GM19438 (cell line): ENCODE measurements around the gene RIMBP2.

Experiments
- ATAC-seq: cut with Tn5 transposase; IDR thresholded peaks from one replicate; pipeline ENCODE4 v1.9.1; 2021; ENCODE audit warnings: low read depth; ENCODE audit not compliant: unreplicated experiment

Gene RIMBP2

DNA sequence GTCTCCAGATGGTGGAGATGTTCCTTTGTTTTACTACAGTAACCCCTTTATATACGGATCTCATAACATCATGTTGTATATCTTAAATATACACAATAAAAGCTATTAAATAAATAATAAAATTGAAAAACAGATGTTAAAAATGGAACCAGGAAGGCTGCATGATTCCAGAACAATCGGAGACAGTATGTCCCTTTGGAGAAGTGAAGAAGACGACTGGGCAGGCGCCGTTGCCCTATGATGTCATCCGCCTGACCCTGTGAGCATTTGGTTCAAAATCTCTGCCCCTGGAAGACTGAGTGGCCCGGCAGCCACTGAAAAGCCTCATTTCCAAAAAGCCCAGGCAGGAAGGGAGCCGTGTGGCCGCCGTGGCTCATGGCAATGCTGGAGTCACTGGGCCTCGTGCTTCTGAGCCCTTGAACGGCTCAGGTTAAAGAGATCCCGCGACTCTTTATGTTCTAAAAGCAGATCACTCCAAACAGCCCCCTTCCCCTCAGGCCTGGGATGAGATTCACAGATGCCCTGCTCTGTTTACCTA lies 30.8 kb downstream of the RIMBP2 start:
- ATAC-seq, result no peak

DNA sequence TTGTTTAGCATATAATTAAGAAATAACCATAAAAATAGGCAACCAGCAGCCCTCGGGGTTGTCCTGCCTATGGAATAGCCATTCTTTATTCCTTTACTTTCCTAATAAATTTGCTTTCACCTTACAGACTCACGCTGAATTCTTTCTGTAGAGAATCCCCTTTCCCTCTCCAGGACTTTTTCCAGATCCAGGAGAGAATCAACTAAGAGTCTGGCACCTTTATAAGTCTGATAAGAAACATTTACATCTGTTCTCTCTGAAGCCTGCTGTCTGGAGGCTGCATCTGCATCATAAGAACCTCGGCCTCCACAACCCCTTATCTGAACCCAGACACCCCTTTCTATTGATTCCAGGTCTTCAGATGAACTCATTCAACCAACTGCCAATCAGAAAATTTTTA lies 32.3 kb downstream of the RIMBP2 start:
- ATAC-seq, result no peak

DNA sequence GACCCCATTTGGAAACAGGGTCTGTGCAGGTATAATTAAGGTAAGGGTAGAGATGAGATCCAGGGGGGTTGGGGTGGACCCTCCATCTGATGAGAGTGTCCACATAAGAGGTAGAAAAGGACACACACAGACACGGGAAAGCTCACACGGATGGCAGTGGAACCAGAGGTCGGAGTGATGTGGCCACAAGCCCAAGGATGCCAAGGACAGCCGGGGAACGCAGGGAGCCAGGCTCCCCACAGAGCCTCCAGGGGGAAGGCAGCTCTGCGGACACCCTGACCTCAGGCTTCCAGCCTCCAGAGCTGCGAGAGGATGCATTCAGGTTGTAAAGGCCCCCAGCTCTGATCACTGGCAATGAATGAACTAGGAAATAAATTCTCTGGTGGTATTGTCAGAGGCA lies 33.0 kb downstream of the RIMBP2 start:
- ATAC-seq, result no peak

DNA sequence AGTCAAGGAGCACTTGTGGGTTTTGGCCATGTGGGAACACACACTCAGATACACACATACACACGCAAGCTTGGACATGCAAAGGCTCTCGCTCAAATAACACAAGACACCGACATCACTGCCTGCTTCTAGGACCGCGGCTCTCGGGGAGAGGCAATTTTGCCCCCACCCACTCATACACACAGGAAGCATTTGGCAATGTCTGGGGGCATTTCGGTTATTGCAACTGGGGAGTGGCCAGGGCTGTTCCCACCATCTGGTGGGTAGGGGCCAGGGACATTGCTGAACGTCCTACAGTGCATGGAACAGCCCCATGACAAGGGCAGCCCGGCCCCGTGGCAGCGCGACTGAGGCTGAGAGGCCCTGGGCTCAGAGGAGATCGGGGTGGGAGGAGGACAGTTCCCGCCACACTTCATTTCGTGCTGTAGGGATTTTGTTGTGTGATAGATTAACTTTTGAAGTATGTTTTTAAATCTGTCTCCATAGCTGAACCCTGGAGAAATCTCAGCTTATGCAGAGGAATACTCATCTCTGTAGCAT lies 35.6 kb downstream of the RIMBP2 start:
- no peak for ATAC-seq

DNA sequence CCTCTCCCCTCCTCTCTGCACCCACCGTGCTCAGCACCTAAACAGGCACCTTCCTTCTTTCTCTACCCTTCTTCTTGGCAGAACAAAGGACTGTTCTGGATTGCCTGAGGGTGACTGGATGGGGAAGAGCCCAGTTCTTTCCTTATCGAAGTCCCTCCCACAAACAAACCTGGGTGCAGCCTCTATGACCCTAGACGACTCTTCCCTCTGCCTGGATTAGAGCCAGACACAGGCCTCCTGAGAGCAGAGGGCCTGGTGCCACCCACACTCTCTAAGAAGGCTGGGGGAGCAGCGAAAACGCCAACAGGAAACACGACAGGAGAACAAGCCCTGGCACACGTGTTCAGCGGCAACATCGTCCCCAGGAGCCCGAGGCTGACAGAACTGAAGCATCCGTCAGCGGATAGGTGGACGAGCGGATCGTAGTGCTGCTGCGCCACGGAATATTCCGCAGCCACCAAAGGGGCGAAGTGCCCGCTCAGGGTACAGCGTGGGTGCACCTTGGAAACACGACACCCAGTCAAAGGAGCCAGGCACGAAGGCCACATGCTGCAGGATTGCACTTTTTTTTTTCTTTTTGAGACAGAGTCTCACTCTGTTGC lies 38.0 kb downstream of the RIMBP2 start:
- ATAC-seq, result no peak

DNA sequence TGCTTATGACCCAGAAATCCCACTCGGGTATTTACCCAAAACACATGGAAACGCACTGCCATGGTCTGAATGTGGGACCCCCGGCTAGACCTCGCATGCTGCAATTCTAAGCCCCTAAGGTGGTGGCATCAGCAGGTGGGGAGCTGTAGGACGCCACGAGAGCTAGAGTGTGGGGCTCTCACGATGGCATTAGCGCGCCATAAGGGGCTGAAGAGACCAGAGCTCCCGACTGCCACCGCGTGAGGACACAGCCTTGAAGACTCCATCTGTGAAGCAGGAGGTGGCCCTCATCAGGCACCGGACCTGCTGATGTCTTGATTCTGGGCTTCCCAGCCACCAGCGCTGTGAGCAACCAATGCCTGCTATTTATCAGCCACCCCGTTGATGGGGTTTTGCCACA lies 40.3 kb downstream of the RIMBP2 start:
- ATAC-seq, result no peak

DNA sequence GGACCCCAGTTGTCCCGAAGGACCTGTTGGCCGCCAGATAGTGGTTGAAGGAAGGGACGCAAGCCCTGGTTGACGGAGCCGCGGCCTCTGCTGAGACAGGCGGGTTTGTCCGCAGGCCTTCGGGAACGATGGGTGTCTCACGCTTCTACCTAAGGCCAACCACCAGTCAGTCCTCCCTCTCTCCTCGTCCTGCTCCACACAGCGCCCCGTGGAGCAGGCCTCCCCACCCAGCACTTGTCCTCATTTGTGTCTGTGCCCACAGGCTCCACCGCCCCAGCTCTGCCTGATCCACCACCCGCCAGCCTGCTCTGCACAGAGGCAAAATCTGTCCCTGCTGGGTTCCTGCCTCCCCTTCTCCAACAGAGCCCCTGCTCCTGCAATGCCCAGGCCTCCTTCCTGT lies 41.0 kb downstream of the RIMBP2 start:
- no peak for ATAC-seq

DNA sequence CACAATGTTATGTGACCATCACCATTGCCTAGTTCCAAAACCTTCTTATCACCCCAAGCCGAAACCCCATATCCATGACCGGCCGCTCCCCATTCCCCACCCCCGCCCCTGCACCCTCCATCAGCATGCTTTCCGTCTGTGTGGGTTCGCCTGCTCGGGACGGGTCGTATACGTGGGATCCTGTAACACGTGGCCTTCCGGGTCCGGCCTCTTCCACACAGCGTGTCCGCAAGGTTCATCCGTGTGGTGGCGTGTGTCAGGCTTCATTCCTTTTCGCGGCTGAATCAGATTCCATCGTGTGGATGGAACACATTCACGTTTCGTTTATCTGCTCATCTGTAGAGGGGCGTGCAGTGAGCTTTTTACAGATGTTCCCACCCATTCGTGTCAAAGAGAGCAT lies 41.4 kb downstream of the RIMBP2 start:
- ATAC-seq, result no peak

DNA sequence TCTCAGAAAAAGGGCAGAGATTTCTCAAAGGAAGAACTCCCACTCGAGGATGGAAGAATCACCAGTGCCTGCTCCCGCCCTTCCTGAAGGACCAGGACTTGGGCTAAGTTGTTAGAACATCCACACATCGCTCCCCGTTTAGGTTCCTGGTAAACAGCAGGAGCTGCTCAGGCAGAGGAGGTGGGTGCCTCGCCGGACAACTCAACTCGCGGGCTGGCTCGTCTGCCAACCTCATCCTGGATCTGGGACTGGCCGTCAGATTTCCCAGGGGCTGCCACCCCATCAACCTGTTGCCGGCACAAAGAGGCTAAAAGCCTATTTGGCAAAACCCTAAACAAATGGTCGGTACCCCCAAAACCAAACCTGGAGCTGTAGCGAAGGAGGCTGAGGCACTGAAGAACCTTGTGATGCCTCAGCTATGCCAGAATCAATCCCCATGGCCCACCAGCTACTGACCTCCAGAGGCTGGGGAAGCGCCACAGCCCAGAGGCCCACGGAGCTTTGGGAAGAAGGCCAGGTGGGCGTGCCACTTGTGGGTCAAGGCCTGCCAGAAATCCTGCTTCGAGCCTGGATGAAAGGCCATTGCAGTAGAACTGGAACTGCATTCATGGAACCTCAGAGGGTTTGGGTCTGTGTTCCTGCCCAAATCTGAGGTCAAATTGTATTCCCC lies 42.9 kb downstream of the RIMBP2 start:
- ATAC-seq, result no peak

DNA sequence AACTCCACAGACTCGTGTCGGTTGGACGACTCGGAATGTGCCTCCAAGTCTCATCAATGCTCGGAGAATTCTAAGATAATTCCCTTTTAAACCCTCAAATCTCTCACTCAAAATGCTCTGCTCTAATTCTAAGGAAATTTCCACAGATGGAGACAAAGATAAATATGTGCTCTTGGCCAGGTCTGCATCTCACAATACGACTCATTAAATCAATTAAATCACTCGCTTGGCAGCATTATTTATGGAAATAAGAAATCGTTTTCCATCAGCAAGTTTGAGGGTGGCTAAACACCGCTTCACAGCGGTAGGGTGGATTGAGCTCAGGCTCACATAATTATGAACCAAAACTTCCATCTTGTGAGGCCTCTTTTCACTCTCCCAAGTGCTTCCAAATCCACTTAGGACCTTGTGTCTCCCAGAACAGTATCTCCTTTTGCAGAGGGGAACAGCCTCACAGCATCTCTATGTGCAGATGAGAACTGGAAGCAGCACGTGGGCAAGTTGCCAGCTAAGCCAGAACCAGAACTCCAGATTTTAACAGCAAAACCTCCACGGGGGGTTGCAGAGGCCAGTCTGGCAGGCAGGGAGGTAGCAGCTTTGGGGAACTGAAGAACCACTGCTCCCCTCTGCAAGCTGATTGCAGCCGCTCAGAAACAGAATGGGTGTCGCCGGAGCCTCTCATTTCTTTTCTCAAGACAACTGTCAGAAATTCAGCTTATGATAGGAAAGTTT lies 43.8 kb downstream of the RIMBP2 start:
- ATAC-seq, result no peak

DNA sequence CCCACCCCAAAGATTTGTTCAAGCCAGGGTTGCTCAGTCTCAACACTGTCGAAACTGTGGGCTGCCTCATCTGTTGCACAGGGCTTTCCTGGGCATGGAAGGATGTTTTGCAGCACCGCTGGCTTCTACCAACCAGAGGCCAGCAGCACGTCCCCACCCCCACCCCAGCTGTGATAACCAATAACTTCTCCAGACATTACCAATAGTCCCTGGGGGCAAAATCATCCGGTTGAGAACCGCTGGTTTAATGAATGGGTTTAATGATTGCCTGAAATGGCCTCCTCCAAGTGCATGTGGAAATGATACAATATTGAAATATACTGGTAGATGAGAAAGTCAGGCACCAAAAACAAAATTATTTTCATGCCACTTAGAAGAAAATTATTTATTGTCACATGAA lies 44.5 kb downstream of the RIMBP2 start:
- no peak for ATAC-seq

DNA sequence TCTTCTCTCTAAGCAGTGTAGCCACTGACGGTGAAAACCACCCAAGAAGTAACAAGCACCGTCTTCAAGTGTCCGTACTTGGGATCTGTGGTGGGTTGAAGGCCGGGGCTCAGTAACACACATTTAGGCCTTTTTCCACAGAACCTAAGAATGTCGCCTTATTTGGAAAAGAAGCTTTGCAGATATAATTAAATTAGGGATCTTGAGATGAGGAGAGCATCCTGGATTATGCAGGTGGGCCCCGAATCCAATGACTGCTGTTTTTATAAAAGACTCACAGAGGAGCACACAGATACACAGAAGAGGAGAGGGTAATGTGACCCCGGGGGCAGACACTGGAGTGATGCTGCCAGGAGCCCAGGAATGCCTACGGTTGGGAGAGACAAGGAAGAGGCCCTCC lies 46.3 kb downstream of the RIMBP2 start:
- no peak for ATAC-seq

DNA sequence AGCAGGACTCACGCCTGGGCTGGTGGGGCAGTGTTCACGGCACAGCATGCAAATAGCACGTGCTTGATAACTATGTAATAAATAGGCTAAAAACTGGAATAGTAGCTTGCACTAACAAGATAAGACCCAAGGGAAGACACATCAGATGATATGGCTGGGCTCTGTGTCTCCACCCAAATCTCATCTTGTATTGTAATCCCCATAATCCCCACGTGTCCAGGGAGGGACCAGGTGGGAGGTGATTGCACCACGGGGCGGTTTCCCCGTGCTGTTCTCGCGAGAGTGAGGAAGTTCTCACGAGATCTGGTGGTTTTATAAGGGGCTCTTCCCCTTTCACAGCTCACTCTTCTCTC lies 46.9 kb downstream of the RIMBP2 start:
- ATAC-seq, result no peak

DNA sequence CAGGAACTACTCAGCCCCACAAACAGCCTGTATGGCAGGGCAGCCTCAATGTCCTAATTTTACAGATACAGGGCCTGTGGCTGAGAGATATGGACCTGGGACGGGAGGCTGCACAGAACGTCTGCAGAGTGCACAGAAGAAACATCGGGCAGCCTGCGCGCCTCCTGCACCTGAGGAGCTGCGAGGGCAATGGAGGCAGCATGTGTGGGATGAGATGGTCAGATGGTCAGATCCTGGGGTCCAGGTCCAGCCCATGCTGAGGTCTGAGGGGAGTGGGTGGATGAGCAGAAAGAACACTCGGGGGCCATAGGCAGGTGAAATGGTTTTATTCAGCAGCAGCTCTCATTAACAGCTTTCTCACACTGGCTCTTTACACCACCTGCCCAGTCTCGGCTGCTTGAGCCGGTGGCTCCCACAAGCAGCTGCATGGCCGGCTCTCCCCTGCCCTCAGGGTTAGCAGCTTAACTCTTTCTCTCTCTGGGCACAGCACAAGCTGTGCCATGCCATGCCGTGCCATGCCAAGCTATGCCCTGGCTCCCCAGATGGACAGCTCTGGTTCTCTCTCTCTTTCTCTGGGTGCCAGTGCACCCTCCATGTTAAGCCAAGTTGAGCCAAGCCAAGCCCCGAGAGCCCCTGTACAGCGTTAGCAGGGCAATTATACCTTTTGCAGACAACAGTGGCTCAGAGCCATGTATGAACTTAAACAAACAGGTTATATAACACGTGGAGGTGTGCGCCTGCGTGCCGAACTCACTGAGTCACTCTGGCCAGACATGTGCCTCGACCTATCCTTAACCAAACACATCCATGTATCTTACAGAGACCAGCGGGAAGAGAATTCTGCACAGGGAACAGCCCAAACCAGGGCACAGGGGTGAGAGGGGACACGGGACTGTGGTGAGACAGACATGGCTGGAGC lies 47.6 kb downstream of the RIMBP2 start:
- ATAC-seq, result no peak

DNA sequence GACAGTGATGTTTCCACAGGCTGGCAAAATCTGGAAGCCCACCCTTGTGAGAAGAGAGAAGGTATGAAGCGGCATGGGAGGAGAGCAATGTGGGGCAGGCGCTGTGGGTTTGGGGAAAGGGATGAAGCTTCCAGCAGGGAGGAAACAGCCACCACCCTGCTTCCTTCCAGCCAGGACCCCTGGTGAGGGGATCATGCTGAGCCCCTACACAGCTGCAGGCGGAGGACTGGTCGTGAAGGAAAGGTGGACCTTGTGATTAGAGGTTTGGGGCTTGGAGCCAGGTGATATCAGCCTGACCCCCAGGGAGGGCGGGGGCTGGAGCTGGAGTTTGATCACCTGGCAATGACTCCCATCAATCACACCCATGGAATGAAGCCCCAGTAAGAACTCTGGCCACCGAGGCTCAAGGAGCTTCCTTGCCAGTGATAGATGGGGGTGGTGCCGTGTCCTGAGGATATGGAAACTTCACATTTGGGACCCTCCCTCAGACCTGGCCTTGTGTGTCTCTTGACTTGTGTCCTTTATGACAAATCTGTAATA lies 48.6 kb downstream of the RIMBP2 start:
- ATAC-seq, result no peak

DNA sequence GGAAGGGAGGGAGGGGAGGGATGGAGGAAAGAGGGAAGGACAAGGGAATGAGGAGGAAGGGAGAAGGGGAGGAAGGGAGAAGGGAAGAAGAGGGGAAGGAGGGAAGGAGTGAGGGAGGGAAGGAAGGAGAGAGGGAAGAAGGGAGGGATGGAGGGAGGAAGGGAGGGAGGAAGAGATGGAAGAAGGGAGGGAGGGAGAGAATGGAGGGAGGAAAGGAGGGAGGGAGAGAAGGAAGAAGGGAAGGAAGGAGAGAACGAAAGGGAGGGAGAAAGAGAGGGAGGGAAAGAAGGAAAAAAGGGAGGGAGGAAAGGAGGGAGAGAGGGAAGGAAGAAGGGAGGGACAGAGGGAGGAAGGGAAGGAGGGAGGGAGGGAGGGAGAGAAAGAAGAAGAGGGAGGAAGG lies 49.5 kb downstream of the RIMBP2 start:
- no peak for ATAC-seq

DNA sequence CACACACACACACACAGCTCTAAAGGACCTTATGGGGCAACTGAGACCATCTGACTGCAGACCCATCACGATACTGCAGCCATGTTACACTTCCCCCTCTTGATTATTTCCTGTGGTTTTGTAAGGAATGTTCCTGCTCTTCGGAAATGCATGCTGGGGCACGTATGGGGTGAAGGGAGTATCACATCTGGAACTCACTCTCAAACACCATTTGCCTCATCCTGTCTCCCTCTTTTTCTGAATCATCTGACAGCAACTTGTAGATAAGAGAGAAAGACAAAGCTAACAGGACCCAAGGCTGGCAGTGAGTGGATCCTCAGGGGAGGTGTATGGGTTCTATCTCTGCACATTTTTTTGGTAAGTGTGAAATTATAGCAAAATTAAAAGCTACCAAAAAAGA lies 50.3 kb downstream of the RIMBP2 start:
- ATAC-seq, result no peak

DNA sequence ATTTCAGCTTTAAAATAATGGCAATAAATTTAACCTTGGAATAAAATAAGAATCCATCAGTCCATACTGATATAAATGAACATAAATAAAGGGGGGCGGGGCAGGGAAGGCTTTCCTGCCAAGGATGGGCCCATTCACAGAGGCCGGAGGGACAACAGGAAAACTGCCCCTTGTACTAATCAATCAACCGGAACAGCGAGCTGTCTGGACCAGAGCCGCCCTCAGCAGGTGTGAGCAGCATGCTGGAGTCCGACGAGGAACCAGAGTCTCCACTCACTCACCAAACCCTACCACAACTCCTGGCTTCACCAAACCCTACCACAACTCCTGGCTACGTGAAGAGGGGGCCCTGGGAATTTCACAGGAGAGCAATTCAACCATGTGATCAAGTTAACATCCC lies 51.3 kb downstream of the RIMBP2 start:
- ATAC-seq, result no peak

DNA sequence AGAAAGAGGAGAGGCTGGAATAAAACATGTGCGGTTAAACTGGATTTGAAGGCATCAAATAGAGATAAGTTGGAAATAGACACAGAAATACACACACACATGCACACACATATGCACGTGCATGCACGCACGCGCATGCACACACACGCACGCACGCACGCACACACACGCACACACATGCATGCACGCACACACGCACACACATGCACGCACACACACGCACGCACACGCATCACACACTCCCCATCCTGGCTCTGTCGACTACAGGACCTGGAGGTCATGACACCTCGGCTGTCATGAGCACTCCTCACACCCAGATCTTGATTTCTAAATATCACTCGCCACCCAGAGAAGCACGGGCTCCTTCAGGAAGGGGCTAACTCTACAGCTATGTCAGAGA lies 51.8 kb downstream of the RIMBP2 start:
- no peak for ATAC-seq

DNA sequence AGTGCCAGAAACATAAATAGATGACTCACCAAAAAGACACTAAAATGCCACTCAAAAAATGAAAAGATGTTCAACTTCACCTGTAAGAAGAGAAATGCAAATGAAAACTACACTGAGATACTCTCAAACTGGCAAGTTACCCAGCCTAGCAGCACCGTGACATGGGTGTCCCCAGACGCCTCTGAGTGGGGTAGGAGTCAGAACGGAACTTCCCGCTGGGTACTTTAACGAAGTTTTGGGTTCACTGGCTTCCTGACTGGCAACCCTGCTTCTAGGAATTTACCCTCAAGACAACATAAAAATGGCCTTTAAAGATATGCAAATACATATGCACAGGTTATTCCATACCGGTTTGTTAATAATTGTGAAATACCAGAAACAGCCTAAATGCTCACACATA lies 52.6 kb downstream of the RIMBP2 start:
- ATAC-seq, result no peak
